PC-3 (cell line): Measurements from ENCODE around the gene STK31.
A peak's percentile ranks its signal among the peaks of the same experiment; 100 is the strongest.

Source experiments
- CTCF ChIP-seq: fragments of 300-600 bp; sonication (generic); conservative IDR thresholded peaks from 2 replicates; pipeline ENCODE4 v1.5.1; 2017; ENCODE audit warnings: antibody characterized with exemption, low read depth, mild to moderate bottlenecking, low read length
- EZH2 ChIP-seq: fragments of 300-600 bp; sonication (generic); IDR thresholded peaks from one replicate; pipeline ENCODE4 v1.6.1; 2017; ENCODE audit warnings: antibody characterized with exemption, mild to moderate bottlenecking, low read length; ENCODE audit not compliant: unreplicated experiment

- no peak for TF ChIP-seq EZH2
- TF ChIP-seq CTCF = peak; percentile 59
These were observed 101.5 kb downstream of the STK31 start for GRCh38 chr7:23811540-23811939.
